ENCODE measurements around the gene NSRP1. TPM values are rescaled to one million over a fixed set of nuclear protein-coding genes. Genes with fewer than 3 reads are reported as not detected.

Gene NSRP1
- total RNA-seq, 1 experiment from 2014 or later, result 22.8 TPM

- no peak for TF ChIP-seq NFYB (CRISPR knock-in tag; conservative IDR thresholded peaks at IDR 0.05; ENCODE audit: low read depth)
- no peak for TF ChIP-seq USF2 (CRISPR knock-in tag; IDR thresholded peaks at IDR 0.05)
- no peak for TF ChIP-seq GABPB1 (CRISPR knock-in tag; IDR thresholded peaks at IDR 0.05)
- TF ChIP-seq, protein P1, sequence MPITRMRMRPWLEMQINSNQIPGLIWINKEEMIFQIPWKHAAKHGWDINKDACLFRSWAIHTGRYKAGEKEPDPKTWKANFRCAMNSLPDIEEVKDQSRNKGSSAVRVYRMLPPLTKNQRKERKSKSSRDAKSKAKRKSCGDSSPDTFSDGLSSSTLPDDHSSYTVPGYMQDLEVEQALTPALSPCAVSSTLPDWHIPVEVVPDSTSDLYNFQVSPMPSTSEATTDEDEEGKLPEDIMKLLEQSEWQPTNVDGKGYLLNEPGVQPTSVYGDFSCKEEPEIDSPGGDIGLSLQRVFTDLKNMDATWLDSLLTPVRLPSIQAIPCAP (CRISPR knock-in tag; IDR thresholded peaks at IDR 0.05), result no peak
- TF ChIP-seq, protein P2, sequence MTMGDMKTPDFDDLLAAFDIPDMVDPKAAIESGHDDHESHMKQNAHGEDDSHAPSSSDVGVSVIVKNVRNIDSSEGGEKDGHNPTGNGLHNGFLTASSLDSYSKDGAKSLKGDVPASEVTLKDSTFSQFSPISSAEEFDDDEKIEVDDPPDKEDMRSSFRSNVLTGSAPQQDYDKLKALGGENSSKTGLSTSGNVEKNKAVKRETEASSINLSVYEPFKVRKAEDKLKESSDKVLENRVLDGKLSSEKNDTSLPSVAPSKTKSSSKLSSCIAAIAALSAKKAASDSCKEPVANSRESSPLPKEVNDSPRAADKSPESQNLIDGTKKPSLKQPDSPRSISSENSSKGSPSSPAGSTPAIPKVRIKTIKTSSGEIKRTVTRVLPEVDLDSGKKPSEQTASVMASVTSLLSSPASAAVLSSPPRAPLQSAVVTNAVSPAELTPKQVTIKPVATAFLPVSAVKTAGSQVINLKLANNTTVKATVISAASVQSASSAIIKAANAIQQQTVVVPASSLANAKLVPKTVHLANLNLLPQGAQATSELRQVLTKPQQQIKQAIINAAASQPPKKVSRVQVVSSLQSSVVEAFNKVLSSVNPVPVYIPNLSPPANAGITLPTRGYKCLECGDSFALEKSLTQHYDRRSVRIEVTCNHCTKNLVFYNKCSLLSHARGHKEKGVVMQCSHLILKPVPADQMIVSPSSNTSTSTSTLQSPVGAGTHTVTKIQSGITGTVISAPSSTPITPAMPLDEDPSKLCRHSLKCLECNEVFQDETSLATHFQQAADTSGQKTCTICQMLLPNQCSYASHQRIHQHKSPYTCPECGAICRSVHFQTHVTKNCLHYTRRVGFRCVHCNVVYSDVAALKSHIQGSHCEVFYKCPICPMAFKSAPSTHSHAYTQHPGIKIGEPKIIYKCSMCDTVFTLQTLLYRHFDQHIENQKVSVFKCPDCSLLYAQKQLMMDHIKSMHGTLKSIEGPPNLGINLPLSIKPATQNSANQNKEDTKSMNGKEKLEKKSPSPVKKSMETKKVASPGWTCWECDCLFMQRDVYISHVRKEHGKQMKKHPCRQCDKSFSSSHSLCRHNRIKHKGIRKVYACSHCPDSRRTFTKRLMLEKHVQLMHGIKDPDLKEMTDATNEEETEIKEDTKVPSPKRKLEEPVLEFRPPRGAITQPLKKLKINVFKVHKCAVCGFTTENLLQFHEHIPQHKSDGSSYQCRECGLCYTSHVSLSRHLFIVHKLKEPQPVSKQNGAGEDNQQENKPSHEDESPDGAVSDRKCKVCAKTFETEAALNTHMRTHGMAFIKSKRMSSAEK (CRISPR knock-in tag; IDR thresholded peaks at IDR 0.05; ENCODE audit: borderline replicate concordance), result no peak
- TF ChIP-seq TEAD1 (CRISPR knock-in tag; IDR thresholded peaks at IDR 0.05), result no peak
Measured at GRCh38 chr17:30218799-30219198, 102.2 kb downstream of the NSRP1 start (continued).

DNA sequence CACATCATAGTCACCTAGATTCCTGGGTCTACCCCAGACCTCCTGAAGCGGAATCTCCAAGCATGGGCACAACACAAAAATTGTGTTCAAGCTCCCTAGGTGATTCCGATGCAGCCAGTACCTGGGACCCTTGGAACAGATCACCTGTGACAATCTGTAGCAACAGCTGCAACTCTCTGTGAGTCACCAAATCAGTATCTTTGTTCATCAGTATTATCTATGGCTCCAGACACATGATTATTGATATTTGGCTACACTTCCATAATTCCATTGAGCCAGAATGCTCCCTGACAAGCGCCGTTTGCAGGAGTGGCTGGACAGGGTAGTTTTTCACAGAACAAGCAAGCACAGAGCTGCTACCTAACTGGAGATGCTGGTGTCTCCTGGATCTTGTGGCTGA lies 102.7 kb downstream of the NSRP1 start:
- no peak overlapping the region for H3K4me3 Mint-ChIP-seq
- H3K9me3 Mint-ChIP-seq, result no peaks in the 10 kb centered on the region
- ChIA-PET POLR2A (no interaction called here), CTCF (interaction anchor here (1.0 kb wide), 1 partner anchor 9 kb away, joined by 3 read pairs; no protein-coding TSS in a partner anchor)
- no peak overlapping the region for H3K27ac Mint-ChIP-seq
- no peaks in the 10 kb centered on the region; the same call in 1 of the 2 replicates for H3K27me3 Mint-ChIP-seq (ENCODE audit: low read depth)
- TF ChIP-seq NFE2L1 (CRISPR knock-in tag; IDR thresholded peaks at IDR 0.05) (no peak), ZNF423 (CRISPR knock-in tag; IDR thresholded peaks at IDR 0.05) (no peak), ELF4 (CRISPR knock-in tag; IDR thresholded peaks at IDR 0.05; ENCODE audit: low read depth) (no peak), JUN (CRISPR knock-in tag; IDR thresholded peaks at IDR 0.05) (no peak), TP53 (CRISPR knock-in tag; IDR thresholded peaks at IDR 0.05) (no peak), OVOL2 (CRISPR knock-in tag; IDR thresholded peaks at IDR 0.05; ENCODE audit: borderline replicate concordance) (no peak), ERG (CRISPR knock-in tag; IDR thresholded peaks at IDR 0.05) (no peak), TEAD1 (CRISPR knock-in tag; IDR thresholded peaks at IDR 0.05) (no peak), KAT7 (CRISPR knock-in tag; IDR thresholded peaks at IDR 0.05; ENCODE audit: borderline replicate concordance) (no peak), ATF1 (CRISPR knock-in tag; IDR thresholded peaks at IDR 0.05) (no peak)
- TF ChIP-seq, protein P3, sequence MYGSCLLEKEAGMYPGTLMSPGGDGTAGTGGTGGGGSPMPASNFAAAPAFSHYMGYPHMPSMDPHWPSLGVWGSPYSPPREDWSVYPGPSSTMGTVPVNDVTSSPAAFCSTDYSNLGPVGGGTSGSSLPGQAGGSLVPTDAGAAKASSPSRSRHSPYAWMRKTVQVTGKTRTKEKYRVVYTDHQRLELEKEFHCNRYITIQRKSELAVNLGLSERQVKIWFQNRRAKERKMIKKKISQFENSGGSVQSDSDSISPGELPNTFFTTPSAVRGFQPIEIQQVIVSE (CRISPR knock-in tag; IDR thresholded peaks at IDR 0.05; ENCODE audit: borderline replicate concordance), result no peak
- TF ChIP-seq, protein P1 (CRISPR knock-in tag; IDR thresholded peaks at IDR 0.05), result no peak
- TF ChIP-seq, protein P4, sequence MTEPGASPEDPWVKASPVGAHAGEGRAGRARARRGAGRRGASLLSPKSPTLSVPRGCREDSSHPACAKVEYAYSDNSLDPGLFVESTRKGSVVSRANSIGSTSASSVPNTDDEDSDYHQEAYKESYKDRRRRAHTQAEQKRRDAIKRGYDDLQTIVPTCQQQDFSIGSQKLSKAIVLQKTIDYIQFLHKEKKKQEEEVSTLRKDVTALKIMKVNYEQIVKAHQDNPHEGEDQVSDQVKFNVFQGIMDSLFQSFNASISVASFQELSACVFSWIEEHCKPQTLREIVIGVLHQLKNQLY (CRISPR knock-in tag; IDR thresholded peaks at IDR 0.05), result no peak
- TF ChIP-seq, protein P5, sequence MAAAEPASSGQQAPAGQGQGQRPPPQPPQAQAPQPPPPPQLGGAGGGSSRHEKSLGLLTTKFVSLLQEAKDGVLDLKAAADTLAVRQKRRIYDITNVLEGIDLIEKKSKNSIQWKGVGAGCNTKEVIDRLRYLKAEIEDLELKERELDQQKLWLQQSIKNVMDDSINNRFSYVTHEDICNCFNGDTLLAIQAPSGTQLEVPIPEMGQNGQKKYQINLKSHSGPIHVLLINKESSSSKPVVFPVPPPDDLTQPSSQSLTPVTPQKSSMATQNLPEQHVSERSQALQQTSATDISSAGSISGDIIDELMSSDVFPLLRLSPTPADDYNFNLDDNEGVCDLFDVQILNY (CRISPR knock-in tag; IDR thresholded peaks at IDR 0.05), result no peak
- DNase-seq (ENCODE audit: low spot score), result no peak
- H3K36me3 Mint-ChIP-seq, result no peaks in the 10 kb centered on the region
- H3K4me1 Mint-ChIP-seq, result peaks cover 3% of the 10 kb centered on the region; the same call in 1 of the 2 replicates
- ATAC-seq, result no peak
